Urinary bladder (tissue), 4 donors: ENCODE data around the gene TECPR2. TPM values are rescaled to one million over a fixed set of nuclear protein-coding genes. Genes with fewer than 3 reads are reported as not detected.

Experiments used
- DNase-seq: peaks from one replicate; pipeline ENCODE4 v3.0.0-alpha.2; 2015; ENCODE audit errors: extremely low spot score
- H3K27ac ChIP-seq: one replicate; pipeline ENCODE4 v1.5.1; 2013; ENCODE audit warnings: low read depth, mild to moderate bottlenecking, moderate library complexity
- H3K36me3 ChIP-seq: one replicate; pipeline ENCODE4 v1.6.1; 2013; ENCODE audit warnings: mild to moderate bottlenecking, moderate library complexity; ENCODE audit not compliant: insufficient read depth
- H3K4me1 ChIP-seq: one replicate; pipeline ENCODE4 v1.6.1; 2013; ENCODE audit warnings: mild to moderate bottlenecking, moderate library complexity; ENCODE audit not compliant: insufficient read depth
- H3K4me3 ChIP-seq: one replicate; pipeline ENCODE4 v1.5.1; 2013; ENCODE audit warnings: low read depth, low read length
- WGBS: extraction: QIAGEN DNeasy Blood & Tissue Kit; methylation state at CpG from one replicate; pipeline ENCODE4 v1.1.7; 2013; 5-methylcytosine and 5-hydroxymethylcytosine counted together
- polyA plus RNA-seq: library from polyadenylated mRNA; stranded (reverse); fragments of 200-250 nt; gene quantifications from one replicate; pipeline ENCODE4 v1.2.3, GENCODE V29; 2013
- total RNA-seq: library from RNA; depleted of rRNA; stranded (reverse); fragments of >200 nt; gene quantifications from one replicate; pipeline ENCODE4 v1.2.3, GENCODE V29; 2014
- donor health status: healthy with polysubstance abuse.
- donor health status: healthy.

The TECPR2 gene, protein sequence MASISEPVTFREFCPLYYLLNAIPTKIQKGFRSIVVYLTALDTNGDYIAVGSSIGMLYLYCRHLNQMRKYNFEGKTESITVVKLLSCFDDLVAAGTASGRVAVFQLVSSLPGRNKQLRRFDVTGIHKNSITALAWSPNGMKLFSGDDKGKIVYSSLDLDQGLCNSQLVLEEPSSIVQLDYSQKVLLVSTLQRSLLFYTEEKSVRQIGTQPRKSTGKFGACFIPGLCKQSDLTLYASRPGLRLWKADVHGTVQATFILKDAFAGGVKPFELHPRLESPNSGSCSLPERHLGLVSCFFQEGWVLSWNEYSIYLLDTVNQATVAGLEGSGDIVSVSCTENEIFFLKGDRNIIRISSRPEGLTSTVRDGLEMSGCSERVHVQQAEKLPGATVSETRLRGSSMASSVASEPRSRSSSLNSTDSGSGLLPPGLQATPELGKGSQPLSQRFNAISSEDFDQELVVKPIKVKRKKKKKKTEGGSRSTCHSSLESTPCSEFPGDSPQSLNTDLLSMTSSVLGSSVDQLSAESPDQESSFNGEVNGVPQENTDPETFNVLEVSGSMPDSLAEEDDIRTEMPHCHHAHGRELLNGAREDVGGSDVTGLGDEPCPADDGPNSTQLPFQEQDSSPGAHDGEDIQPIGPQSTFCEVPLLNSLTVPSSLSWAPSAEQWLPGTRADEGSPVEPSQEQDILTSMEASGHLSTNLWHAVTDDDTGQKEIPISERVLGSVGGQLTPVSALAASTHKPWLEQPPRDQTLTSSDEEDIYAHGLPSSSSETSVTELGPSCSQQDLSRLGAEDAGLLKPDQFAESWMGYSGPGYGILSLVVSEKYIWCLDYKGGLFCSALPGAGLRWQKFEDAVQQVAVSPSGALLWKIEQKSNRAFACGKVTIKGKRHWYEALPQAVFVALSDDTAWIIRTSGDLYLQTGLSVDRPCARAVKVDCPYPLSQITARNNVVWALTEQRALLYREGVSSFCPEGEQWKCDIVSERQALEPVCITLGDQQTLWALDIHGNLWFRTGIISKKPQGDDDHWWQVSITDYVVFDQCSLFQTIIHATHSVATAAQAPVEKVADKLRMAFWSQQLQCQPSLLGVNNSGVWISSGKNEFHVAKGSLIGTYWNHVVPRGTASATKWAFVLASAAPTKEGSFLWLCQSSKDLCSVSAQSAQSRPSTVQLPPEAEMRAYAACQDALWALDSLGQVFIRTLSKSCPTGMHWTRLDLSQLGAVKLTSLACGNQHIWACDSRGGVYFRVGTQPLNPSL (N-terminal part only)
- total RNA-seq, result 12.5 TPM
- 15.6 TPM for polyA plus RNA-seq

DNA sequence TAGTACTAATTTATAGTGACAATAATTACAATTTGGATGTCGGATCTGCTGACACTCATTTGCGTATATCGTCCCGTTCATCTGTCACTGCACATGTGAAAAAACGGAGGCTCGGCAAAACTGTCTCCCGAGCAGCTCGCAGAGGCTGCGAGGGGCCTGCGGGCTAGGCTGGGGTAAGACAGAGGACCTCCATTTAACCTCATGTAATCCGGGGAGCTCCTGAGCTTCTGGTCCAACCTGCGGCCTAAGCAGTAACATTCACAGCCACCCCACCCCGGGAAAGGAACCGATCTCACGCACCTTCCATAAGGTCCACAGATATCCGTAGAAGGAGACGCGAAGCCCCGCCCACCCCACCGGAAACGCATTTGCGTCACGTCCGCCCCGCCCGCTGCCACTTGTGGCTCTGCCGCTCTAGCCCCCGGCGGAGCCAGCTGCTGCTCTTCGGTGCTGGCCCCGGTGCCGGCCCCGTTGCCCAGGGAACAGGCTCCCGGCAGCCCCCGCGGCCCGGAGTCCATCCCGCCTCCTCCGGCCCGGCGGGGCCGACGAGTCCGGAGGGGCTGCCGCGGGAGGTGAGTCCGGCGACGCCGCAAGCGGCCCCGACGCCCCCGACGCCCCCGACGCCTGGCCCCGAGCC lies at the start of gene TECPR2, which contains the start of gene CINP:
TECPR2 (plus strand) TSS at position 397 of the 637 bp plus-strand sequence. CDS start 13,781 bp downstream, outside the sequence.
CINP (minus strand) TSS at position 346 of the 637 bp plus-strand sequence; CDS start at position 307, 39 bp downstream.
- peak; percentile 86 for DNase-seq
- Histone ChIP-seq H3K4me3 (peak within 1 kb of the TSS; percentile 94), H3K4me1 (peaks cover 2% of the 10 kb centered on the region), H3K27ac (peak within 1 kb of the TSS; percentile 91), H3K36me3 (no peaks in the 10 kb centered on the region)
- under 1% methylated on average over 58 of the region's 58 CpGs for WGBS

DNA sequence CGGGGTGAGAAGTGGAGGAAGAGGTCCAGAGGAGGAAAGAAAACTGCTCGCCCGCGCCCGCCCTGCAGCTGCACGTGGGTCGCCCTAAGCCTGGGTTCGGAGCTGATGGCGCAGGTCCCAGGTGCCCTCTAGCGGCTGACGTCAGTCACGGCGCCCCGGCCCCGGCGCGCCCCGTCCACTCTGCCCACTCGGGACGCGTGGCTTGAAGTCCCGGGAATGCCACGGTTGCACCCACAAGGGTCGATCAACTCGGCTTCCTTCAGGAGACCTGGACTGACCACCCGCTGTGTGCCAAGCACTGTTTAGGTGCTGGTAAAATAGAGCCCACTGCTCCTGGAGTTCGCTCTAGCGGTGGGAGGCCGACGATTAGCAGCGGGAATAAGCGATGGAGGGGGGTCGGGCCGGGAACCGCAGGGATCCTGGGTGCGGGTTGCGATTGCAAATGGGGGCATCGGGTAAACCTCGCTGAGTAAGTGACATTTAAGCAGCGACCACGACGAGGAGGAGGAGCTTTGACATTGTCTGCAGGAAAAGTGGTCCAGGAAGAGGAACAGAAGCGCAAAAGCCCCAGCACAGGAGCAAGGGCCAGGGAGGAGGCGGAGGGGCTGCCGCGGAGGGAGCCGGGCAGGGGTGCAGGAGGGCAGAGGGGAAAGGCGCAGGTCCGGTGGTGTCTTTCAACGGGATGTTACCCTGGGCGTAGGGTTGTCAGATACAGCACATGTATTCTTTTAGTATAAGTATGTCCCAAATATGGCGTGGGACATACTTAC lies 48.3 kb upstream of the TECPR2 start:
- WGBS, result 7% methylated on average over 52 of the region's 52 CpGs

DNA sequence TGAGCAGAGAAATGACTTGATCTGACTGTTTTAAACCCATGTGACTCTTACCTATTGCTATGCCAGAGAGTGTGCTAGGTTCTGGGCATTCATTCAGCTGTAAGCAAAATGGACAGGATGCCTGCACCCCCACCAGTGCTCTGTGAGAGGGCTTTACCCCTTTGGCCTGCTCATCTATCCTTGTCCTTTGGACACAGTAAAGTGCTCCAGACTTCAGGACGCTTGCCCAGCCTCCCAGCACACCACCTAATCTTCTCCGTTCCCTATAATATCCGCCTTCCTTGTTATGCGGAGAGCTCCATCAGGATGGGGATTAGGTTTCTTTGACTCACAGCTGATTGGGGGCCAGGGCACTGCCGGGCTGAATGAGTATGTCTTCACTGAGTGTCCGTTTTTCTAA lies 47.6 kb upstream of the TECPR2 start:
- WGBS, result 77% methylated on average over 6 of the region's 6 CpGs
- no peak overlapping the region for H3K4me3 ChIP-seq
- DNase-seq, result no peak
- H3K4me1 ChIP-seq, result no peaks in the 10 kb centered on the region
- no peaks in the 10 kb centered on the region for H3K36me3 ChIP-seq
- H3K27ac ChIP-seq, result no peak overlapping the region

More for the DNA sequence above, 48.3 kb upstream of the TECPR2 start:
- peak overlapping the region; percentile 39 for H3K4me3 ChIP-seq
- H3K27ac ChIP-seq, result no peak overlapping the region
- no peak for DNase-seq
- no peaks in the 10 kb centered on the region for H3K4me1 ChIP-seq
- no peaks in the 10 kb centered on the region for H3K36me3 ChIP-seq

DNA sequence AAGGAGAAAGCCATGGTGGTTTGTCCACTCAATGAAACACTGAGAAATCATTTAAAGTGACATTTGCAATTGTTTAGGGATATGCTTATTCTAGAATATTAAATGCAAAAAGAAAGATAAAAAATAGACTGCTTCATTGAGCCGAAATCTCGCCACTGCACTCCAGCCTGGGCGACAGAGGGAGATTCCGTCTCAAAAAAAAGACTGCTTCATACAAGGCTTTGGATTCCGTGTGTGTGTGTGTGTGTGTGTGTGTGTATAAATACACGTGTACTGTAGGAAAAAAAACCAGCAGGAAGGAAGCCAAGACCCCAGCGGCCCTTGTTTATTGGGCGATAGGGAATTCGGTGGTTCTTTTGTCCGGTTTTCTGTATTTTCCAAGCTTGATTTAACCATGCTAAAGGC lies 46.4 kb upstream of the TECPR2 start:
- Histone ChIP-seq H3K36me3 (no peaks in the 10 kb centered on the region), H3K4me3 (peak overlapping the region; percentile 35), H3K4me1 (no peaks in the 10 kb centered on the region), H3K27ac (no peak overlapping the region)
- peak; percentile 62 for DNase-seq
- WGBS, result under 1% methylated on average over 10 of the region's 10 CpGs

DNA sequence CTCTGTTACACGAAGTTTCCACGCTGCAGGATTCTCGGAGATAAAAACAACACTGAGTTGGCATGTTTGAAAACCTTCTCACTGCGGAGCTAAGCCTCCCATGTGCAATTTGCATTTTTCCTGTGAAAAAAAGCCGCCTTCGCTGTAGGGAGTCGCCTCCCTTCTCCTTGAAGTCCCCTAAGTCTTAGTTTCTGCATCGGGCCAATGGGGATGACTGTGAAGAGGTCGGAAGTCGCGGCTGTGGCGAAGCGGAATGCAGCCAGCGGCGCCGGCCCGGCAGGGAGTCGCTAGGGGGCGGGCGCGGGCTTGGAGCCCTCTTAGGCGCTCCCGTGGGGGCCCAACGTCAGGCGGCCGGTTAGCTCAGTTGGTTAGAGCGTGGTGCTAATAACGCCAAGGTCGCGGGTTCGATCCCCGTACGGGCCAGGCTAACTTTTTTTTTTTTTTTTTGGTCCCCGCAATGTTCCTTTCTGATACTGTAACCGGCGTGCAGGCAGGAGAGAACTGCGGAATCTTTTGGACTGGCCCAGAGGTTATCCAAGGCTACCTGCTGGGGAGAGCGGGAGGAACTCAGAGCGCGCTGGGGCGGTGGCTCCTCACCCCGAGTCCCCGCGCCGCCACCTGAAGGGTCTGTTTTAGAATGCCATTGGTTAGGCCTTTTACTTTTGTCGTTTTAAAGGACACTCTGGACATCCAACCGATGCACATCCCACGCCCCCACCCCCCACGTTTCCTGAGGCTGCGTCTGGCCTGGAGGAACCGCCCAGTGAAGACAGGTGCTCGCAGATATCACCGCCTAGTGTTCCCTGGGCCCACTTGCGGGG lies 45.8 kb upstream of the TECPR2 start:
- Histone ChIP-seq H3K4me1 (no peaks in the 10 kb centered on the region), H3K27ac (peak overlapping the region; percentile 56), H3K4me3 (peak overlapping the region; percentile 35), H3K36me3 (no peaks in the 10 kb centered on the region)
- peak; percentile 74 for DNase-seq
- 1% methylated on average over 54 of the region's 54 CpGs for WGBS

DNA sequence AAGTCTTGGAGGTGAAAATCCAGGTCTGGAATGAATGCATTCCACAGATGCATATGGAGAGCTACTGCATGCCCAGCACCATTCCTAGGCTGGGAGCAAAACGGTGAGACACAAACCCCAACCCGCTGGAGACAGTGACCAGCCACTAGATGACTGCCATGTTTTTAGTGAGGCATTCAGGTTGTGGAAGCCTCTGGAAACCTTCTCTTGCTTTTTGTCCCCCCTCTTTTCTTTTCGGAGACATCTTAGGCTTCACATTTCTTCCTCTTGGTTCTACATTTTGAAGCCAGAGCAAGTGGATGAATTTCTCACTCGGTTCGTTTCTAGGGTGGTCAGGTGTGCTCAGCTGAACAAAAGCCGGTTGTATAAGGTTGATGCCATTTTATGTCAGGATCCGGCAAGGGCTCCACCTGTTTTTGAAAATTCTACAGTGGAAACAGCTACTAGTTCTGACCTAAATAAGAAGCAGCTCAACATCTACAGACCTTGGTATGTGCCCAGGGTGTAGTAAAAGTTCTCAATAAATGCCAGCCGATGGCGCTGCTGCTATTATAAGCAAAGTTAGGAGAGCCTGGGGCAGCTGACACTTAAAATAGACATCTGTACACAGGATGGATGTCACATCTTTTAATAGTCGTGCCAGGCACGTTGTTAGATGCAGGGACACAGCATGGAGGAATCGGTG lies 45.0 kb upstream of the TECPR2 start:
- Histone ChIP-seq H3K27ac (no peak overlapping the region), H3K4me1 (no peaks in the 10 kb centered on the region), H3K4me3 (peak overlapping the region; percentile 29), H3K36me3 (no peaks in the 10 kb centered on the region)
- 51% methylated on average over 12 of the region's 12 CpGs for WGBS
- no peak for DNase-seq

DNA sequence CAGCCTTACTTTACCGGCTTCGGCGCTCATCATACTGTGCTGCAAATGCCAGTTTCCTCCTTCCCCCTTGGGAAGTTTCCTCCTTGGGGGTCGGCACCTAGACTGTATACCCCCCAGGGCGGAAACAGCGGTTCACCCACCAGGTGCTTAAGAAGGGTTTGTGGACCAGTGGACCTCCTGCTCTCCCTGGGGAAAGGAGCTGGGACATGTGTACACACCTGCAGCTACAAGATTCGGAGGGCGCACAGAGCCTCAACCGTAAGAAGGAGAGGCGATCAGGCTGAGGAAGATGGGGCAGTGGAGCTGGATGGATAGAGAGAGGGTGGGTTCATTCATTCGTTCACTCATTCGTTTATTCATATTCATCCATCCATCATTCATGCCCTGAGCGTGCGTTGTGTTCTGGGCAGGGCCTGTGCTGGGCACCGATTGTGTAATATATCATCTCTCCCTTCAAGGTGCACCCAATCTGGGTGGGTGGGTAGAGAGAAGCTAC lies 43.9 kb upstream of the TECPR2 start:
- WGBS, result 66% methylated on average over 15 of the region's 15 CpGs
- no peaks in the 10 kb centered on the region for H3K36me3 ChIP-seq
- DNase-seq, result no peak
- H3K4me3 ChIP-seq, result peak overlapping the region; percentile 84
- H3K4me1 ChIP-seq, result no peaks in the 10 kb centered on the region
- peak overlapping the region; percentile 76 for H3K27ac ChIP-seq

DNA sequence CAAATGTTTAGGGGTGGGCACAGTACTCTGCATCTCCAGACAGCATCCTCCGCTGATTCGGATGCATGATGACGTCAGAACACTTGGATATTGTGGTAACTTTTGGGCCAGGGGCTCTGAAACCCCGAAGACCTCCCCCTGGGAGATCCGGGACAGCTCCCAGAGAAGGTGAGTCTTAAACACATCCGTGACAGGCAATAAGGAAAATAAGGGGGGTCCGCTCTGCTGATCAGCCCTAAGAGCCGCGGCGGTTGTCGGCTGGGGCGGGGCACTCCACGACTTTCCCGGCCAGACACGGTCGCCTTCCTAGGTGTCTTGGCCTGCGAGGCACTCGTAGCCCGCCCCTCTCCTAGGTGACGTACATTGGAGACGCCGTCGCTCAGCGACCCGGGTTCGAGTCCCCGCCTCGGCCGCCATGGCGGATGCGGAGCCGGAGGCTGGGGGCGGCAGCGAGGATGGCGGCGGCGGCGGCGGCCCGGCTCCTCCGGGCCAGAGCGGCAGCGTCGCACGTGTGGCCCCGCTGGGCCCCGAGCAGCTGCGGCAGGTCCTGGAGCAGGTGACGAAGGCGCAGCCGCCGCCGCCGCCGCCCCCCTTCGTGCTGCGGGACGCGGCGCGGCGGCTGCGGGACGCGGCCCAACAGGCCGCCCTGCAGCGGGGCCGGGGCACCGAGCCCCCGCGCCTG lies 43.2 kb upstream of the TECPR2 start, which contains the start of gene ZNF839:
ZNF839 (plus strand) TSS at position 396 of the 682 bp plus-strand sequence; CDS start at position 416, 20 bp downstream.
- H3K4me1 ChIP-seq, result no peaks in the 10 kb centered on the region
- DNase-seq, result peak; percentile 63
- under 1% methylated on average over 71 of the region's 71 CpGs for WGBS
- peak within 1 kb of the TSS; percentile 81 for H3K27ac ChIP-seq
- peak within 1 kb of the TSS; percentile 84 for H3K4me3 ChIP-seq
- no peaks in the 10 kb centered on the region for H3K36me3 ChIP-seq

DNA sequence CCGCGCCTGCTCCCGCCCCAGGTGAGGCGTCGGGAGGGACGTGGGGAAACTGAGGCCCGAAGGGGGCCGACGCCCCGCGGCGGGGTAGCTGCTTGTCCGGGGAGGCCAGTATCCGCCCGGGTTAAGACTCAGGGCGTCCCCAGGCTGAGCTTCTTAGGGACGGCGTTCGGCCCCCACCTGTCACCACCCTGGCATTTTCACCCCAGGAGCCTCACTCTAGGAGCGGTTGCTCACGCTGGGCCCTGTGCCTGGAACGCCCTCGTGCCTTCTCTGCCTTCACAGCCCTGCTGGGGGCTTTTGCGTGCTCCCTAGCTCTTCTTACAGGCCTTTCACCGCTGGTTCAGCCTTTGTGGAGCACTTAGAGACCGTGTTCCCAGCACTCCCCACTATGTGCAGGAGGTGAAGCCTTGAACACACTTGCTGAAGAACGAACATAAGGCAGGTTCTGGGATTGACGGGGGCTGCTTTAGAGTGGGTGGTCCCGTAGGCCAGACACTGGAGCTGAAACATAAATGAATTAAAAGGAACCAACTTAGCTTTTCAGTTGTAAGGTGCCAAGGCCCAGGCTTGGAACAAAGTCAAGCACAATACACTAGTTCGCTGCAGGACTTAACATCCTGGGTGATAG lies 42.6 kb upstream of the TECPR2 start:
- peak overlapping the region; percentile 84 for H3K4me3 ChIP-seq
- peak overlapping the region; percentile 81 for H3K27ac ChIP-seq
- no peaks in the 10 kb centered on the region for H3K36me3 ChIP-seq
- no peaks in the 10 kb centered on the region for H3K4me1 ChIP-seq
- WGBS, result 4% methylated on average over 30 of the region's 30 CpGs
- DNase-seq, result no peak

DNA sequence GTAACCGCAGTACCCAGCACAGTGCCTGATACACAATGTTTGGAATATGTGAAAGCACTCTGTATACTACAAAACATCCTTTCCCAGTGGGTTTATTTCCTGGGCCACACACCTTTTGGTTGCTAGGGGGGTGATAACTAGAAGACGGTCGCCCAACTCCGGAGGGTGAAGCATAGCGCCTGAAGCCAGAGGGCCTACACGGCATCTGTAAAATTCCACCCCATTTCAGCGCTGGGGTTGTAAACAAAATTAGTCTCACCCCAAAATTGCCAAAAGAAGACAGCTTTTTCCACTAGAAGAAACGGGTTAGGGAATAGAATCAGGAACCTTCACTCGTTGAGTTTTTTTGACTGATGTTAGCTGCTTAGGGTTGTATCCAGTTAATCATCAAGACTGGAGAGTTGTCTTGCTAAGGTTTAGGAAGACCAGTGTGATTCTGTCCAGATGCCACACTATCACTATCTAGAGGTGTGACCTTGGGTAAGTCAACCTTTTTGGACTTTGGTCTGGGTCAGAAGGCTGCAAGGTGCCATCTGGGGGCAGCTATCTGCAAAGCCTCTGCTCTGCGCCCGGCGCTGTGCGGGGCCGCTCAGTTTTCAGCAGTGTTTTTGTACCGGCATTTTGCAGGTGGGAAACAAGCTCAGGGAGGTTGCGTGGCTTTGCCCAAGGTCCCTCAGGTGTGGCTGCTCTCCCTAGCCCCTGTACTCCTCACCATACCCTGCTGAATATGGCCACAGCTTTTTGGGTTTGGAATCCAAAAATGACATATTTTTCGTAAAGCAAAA lies 41.9 kb upstream of the TECPR2 start:
- Histone ChIP-seq H3K4me1 (no peaks in the 10 kb centered on the region), H3K4me3 (no peak overlapping the region), H3K36me3 (no peaks in the 10 kb centered on the region), H3K27ac (no peak overlapping the region)
- no peak for DNase-seq
- 90% methylated on average over 17 of the region's 17 CpGs for WGBS
